ENCODE data around the gene JARID2. TPM values are rescaled to one million over a fixed set of nuclear protein-coding genes. Genes with fewer than 3 reads are reported as not detected.

The JARID2 gene
- total RNA-seq, 3 donors from 2014 or later = 10.5 to 13.9 (median 11.5) TPM

DNA sequence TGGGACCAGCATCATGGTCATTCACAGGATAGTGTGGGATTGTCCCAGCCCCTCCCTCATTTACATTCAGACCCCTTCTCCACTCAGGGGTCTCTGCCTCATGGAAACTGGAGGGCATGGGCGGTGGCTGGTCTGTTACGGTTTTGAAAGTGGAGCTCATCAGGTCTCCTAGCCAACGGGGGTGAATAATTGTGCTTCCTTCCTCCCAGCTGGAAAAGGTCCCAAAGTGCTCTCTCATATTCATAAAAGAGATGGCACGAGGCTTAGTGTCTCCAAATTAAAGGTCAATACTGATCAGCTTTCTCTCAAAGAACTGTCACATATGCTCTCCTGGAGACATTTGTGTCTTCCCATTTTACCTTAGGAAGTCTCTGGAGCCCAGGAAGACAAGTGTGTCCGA is 19.9 kb downstream of the JARID2 start:
- H3K4me3 ChIP-seq = no peak overlapping the region
- TF ChIP-seq POLR2AphosphoS5 (IDR thresholded peaks at IDR 0.05) = no peak
- TF ChIP-seq, protein P1, sequence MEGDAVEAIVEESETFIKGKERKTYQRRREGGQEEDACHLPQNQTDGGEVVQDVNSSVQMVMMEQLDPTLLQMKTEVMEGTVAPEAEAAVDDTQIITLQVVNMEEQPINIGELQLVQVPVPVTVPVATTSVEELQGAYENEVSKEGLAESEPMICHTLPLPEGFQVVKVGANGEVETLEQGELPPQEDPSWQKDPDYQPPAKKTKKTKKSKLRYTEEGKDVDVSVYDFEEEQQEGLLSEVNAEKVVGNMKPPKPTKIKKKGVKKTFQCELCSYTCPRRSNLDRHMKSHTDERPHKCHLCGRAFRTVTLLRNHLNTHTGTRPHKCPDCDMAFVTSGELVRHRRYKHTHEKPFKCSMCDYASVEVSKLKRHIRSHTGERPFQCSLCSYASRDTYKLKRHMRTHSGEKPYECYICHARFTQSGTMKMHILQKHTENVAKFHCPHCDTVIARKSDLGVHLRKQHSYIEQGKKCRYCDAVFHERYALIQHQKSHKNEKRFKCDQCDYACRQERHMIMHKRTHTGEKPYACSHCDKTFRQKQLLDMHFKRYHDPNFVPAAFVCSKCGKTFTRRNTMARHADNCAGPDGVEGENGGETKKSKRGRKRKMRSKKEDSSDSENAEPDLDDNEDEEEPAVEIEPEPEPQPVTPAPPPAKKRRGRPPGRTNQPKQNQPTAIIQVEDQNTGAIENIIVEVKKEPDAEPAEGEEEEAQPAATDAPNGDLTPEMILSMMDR (IDR thresholded peaks at IDR 0.05) = no peak
- no peak for TF ChIP-seq POLR2A (IDR thresholded peaks at IDR 0.05)
- no peaks in the 10 kb centered on the region for H3K27me3 ChIP-seq
- H3K36me3 ChIP-seq = no peaks in the 10 kb centered on the region
- no peaks in the 10 kb centered on the region for H3K9me3 ChIP-seq
- peak overlapping the region; percentile 5 to 66 for H3K27ac ChIP-seq
- intact Hi-C loops (cut with DNase I; ENCODE audit: low total_unique reads) = no loop called here
- H3K4me1 ChIP-seq = peaks cover 7 to 14% of the 10 kb centered on the region in 2 donors
- no peak for DNase-seq (ENCODE audit: low spot score in 2 of 2)

DNA sequence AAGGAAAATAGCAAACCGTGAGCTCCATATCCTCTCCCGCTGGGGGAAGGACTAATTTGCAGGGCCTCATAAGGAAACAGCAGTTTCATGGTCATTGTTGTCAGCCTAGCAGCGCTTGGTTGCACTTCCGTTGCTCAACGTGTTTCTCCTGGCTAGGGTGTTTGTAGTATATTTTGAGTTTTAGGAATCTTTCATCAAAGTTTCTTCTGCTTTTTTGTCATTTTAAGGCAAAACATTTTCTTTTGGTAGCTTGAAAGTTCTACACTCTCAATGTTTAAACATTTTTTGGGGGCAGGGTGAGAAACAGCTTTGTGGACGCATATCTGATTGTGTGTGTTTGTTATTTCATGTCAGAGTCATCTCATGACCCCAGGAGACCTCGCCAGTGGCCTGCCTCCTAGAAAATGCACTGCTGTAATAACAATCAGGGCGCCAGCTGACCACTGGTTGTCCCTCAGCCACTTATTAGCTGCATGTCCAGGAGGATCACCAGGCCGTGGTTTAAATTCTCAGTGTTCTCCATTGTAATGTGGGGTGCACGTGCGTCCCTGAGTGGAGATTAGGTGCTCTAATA is 20.6 kb downstream of the JARID2 start:
- no peaks in the 10 kb centered on the region for H3K36me3 ChIP-seq
- no peaks in the 10 kb centered on the region for H3K9me3 ChIP-seq
- H3K27me3 ChIP-seq = no peaks in the 10 kb centered on the region
- no peak for DNase-seq (ENCODE audit: low spot score in 2 of 2)
- peaks cover 7 to 14% of the 10 kb centered on the region in 2 donors for H3K4me1 ChIP-seq
- TF ChIP-seq POLR2A (IDR thresholded peaks at IDR 0.05) (no peak), POLR2AphosphoS5 (IDR thresholded peaks at IDR 0.05) (no peak)
- TF ChIP-seq, protein P1 (IDR thresholded peaks at IDR 0.05) = no peak
- peak overlapping the region in 1 of 2 donors; percentile 66 for H3K27ac ChIP-seq
- intact Hi-C loops (cut with DNase I; ENCODE audit: low total_unique reads) = no loop called here
- no peak overlapping the region for H3K4me3 ChIP-seq

DNA sequence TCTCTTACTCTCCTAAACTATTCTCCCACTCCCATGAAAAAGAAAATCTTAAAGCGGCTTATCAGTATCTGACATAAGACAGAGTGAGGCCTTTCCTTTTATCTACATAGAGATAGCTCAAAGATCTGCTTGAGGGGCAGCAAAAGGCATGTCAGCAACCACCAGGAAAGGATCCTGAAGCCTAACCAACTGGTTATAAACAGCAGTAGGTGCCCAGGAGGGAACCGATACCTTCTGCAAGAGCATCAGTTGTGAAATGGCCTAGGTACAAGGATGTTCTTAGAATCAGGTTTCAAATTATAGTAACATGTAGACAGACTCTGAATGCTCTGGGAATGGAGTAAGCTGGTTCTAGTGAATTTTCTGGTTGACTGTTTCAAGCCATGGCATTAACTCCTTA is 21.4 kb downstream of the JARID2 start:
- peaks cover 7 to 14% of the 10 kb centered on the region in 2 donors for H3K4me1 ChIP-seq
- peak overlapping the region in 1 of 2 donors; percentile 4 for H3K27ac ChIP-seq
- H3K36me3 ChIP-seq = no peaks in the 10 kb centered on the region
- no peak overlapping the region for H3K4me3 ChIP-seq
- no peaks in the 10 kb centered on the region for H3K9me3 ChIP-seq
- no peaks in the 10 kb centered on the region for H3K27me3 ChIP-seq
- no peak for DNase-seq (ENCODE audit: low spot score in 2 of 2)
- intact Hi-C loops (cut with DNase I; ENCODE audit: low total_unique reads) = no loop called here
- TF ChIP-seq, protein P1 (IDR thresholded peaks at IDR 0.05) = no peak
- no peak for TF ChIP-seq POLR2AphosphoS5 (IDR thresholded peaks at IDR 0.05)
- no peak for TF ChIP-seq POLR2A (IDR thresholded peaks at IDR 0.05)

DNA sequence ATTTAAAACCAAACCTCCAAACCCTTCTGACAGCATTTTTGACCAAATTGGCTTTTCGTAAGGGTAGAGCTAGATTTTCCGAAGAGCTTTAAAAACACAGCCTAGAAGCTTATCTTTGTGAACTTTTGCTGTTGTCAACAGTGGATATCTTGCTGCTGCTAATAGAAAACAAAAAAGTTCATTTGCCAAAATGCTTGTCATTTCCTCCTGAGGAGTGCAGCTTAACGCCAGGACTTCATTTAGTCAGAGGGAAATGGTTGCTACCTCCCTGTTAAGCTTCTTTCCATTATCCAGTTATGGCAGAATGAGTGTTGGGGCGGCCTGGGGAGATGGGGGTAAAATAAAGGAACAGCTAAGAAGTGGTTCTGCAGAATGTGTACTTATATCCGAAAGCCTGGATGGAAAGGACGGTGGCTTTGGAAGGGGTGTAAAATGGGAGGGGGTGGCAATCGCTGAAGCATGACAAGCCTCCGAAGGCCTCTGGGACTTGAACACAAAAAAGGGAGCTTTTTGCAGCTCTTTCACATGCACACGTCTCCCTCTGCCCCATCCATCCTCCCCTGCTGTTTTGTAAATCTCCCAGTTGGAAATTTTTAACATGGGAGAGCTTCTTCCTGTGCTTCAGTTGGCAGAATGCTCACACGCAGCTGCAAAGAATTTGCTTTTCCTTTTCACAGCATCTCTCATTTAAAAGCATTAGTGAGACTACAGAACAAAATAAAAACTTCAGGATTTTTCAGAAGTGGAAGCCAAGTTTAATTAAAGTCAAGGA is 22.5 kb downstream of the JARID2 start:
- Histone ChIP-seq H3K36me3 (no peaks in the 10 kb centered on the region), H3K4me1 (peaks cover 7 to 14% of the 10 kb centered on the region in 2 donors), H3K27ac (peak overlapping the region in 1 of 2 donors; percentile 64), H3K4me3 (peak overlapping the region in 1 of 3 donors; percentile 19), H3K9me3 (no peaks in the 10 kb centered on the region), H3K27me3 (no peaks in the 10 kb centered on the region)
- intact Hi-C loops (cut with DNase I; ENCODE audit: low total_unique reads) = no loop called here
- no peak for DNase-seq (ENCODE audit: low spot score in 2 of 2)
- TF ChIP-seq, protein P1 (IDR thresholded peaks at IDR 0.05) = no peak
- no peak for TF ChIP-seq POLR2A (IDR thresholded peaks at IDR 0.05)

DNA sequence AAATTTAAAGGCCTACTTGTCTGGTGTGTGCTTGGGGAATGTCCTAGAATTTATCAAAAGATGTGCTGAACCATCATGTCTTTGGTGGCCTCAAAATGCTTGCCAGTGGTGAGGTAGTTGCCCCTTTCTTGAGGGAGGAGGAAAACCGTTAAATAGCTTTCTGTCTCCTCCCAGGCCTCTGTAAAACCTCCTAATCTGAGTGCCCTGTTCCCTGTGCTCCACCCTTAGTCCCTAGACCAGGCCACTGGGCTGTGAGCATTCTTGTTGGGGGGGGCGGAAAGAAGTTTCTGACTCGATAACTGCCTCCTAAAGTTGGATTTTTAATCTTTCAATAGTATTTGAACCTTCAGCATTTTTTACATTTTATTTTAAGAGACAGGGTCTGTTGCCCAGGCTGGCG is 23.1 kb downstream of the JARID2 start:
- no peaks in the 10 kb centered on the region for H3K9me3 ChIP-seq
- H3K4me3 ChIP-seq = no peak overlapping the region
- H3K4me1 ChIP-seq = peaks cover 7 to 14% of the 10 kb centered on the region in 2 donors
- no peak for TF ChIP-seq POLR2AphosphoS5 (IDR thresholded peaks at IDR 0.05)
- intact Hi-C loops (cut with DNase I; ENCODE audit: low total_unique reads) = no loop called here
- DNase-seq (ENCODE audit: low spot score in 2 of 2) = no peak
- no peaks in the 10 kb centered on the region for H3K27me3 ChIP-seq
- H3K36me3 ChIP-seq = no peaks in the 10 kb centered on the region
- H3K27ac ChIP-seq = peak overlapping the region; percentile 56 to 64

Measured in breast epithelium (tissue), 4 donors.